HG03135 (cell line): ENCODE measurements around the gene ENOX1.

Source experiments
- ATAC-seq: cut with Tn5 transposase; IDR thresholded peaks from one replicate; pipeline ENCODE4 v1.9.1; 2021; ENCODE audit warnings: mild to moderate bottlenecking, moderate library complexity; ENCODE audit not compliant: unreplicated experiment

ENOX1 gene

GRCh38 chr13:43676320-43676719 lies 110.5 kb downstream of the ENOX1 start:
- peak; percentile 93 for ATAC-seq

- no peak for ATAC-seq
These were observed 111.2 kb downstream of the ENOX1 start for GRCh38 chr13:43675577-43675976.

- no peak for ATAC-seq
These were observed 116.8 kb downstream of the ENOX1 start for GRCh38 chr13:43669964-43670363.

- no peak for ATAC-seq
These were observed 117.7 kb downstream of the ENOX1 start for GRCh38 chr13:43669101-43669500.

- ATAC-seq: no peak
These were observed 120.4 kb downstream of the ENOX1 start for GRCh38 chr13:43666403-43666802.

GRCh38 chr13:43665388-43665787 lies 121.4 kb downstream of the ENOX1 start:
- ATAC-seq: no peak

GRCh38 chr13:43664700-43665191 lies 122.0 kb downstream of the ENOX1 start:
- ATAC-seq: no peak

GRCh38 chr13:43663474-43664090 lies 123.2 kb downstream of the ENOX1 start:
- no peak for ATAC-seq

GRCh38 chr13:43662976-43663375 lies 123.8 kb downstream of the ENOX1 start:
- ATAC-seq: no peak

GRCh38 chr13:43661161-43661830 lies 125.5 kb downstream of the ENOX1 start:
- ATAC-seq: no peak

- no peak for ATAC-seq
These were observed 129.3 kb downstream of the ENOX1 start for GRCh38 chr13:43657485-43657884.

GRCh38 chr13:43653980-43654379 lies 132.8 kb downstream of the ENOX1 start:
- no peak for ATAC-seq

- no peak for ATAC-seq
These were observed 133.4 kb downstream of the ENOX1 start for GRCh38 chr13:43653395-43653794.

GRCh38 chr13:43652760-43653159 lies 134.0 kb downstream of the ENOX1 start:
- ATAC-seq: no peak

GRCh38 chr13:43650882-43651281 lies 135.9 kb downstream of the ENOX1 start:
- no peak for ATAC-seq

- no peak for ATAC-seq
These were observed 138.0 kb downstream of the ENOX1 start for GRCh38 chr13:43648733-43649132.

GRCh38 chr13:43647471-43647870 lies 139.3 kb downstream of the ENOX1 start:
- ATAC-seq: no peak

GRCh38 chr13:43640476-43640875 lies 146.3 kb downstream of the ENOX1 start:
- no peak for ATAC-seq

GRCh38 chr13:43631106-43631505 lies 155.7 kb downstream of the ENOX1 start:
- no peak for ATAC-seq

GRCh38 chr13:43629691-43630480 lies 156.9 kb downstream of the ENOX1 start:
- no peak for ATAC-seq

- no peak for ATAC-seq
These were observed 159.8 kb downstream of the ENOX1 start for GRCh38 chr13:43626994-43627393.

GRCh38 chr13:43614063-43614462 lies 172.7 kb downstream of the ENOX1 start:
- no peak for ATAC-seq
